ENCODE results near the gene EDAR.

Gene EDAR

GRCh38 chr2:108969856-108970255, 19.2 kb downstream of the EDAR start:
- ChIA-PET CTCF (interaction anchor here (1.5 kb wide), 1 partner anchor 16 kb away, joined by 6 read pairs; no protein-coding TSS in a partner anchor), POLR2A (no interaction called here)
- TF ChIP-seq HDGF (IDR thresholded peaks at IDR 0.05; ENCODE audit: borderline replicate concordance): no peak
- no peak for TF ChIP-seq FOXK2 (IDR thresholded peaks at IDR 0.05)
- no peak for TF ChIP-seq NFRKB (IDR thresholded peaks at IDR 0.05)
- TF ChIP-seq TARDBP (IDR thresholded peaks at IDR 0.05): no peak
- DNase-seq (ENCODE audit: extremely low spot score): no peak

GRCh38 chr2:108968619-108969018, 20.4 kb downstream of the EDAR start:
- peak; percentile 52 for DNase-seq (ENCODE audit: extremely low spot score)
- ChIA-PET CTCF (interaction anchor here (0.5 to 1.5 kb wide), 6 partner anchors 9 to 94 kb away, joined by 3 to 8 read pairs (median 5); no protein-coding TSS in a partner anchor), POLR2A (no interaction called here)
- TF ChIP-seq CTBP1 (IDR thresholded peaks at IDR 0.05; ENCODE audit: borderline replicate concordance) (no peak), NFRKB (IDR thresholded peaks at IDR 0.05) (no peak), FOXM1 (IDR thresholded peaks at IDR 0.05; ENCODE audit: borderline replicate concordance) (no peak), HDGF (IDR thresholded peaks at IDR 0.05; ENCODE audit: borderline replicate concordance) (no peak), ZNF384 (IDR thresholded peaks at IDR 0.05) (no peak), TARDBP (IDR thresholded peaks at IDR 0.05) (no peak), L3MBTL2 (conservative IDR thresholded peaks at IDR 0.05) (no peak), LEF1 (IDR thresholded peaks at IDR 0.05; ENCODE audit: borderline replicate concordance) (no peak), SP1 (IDR thresholded peaks at IDR 0.05) (no peak), ARNT (IDR thresholded peaks at IDR 0.05) (no peak), FOXA1 (IDR thresholded peaks at IDR 0.05) (no peak), FOXK2 (IDR thresholded peaks at IDR 0.05) (no peak)

DNA sequence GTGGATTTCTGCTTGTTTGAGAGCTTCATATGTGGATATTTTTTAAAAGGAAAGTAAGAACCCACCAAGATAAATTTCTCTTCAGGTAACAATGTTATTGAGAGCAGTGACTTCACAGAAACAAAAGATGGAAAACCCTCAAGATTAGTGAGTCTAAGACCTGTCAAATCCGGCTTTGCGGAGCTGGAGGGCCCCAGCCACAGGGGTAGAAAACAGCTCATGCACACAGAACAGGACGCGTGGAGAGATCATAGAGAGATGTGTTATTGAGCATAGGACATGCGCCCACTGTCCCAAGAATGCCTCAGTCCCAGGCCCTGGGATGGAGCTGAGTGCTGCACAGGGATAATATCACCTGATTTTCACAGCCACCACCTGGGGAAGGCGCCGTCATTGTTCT, 21.3 kb downstream of the EDAR start:
- TF ChIP-seq FOXK2 (IDR thresholded peaks at IDR 0.05) (no peak), FOXA1 (IDR thresholded peaks at IDR 0.05) (no peak), BHLHE40 (IDR thresholded peaks at IDR 0.05; ENCODE audit: borderline replicate concordance) (no peak), LEF1 (IDR thresholded peaks at IDR 0.05; ENCODE audit: borderline replicate concordance) (no peak), FOXM1 (IDR thresholded peaks at IDR 0.05; ENCODE audit: borderline replicate concordance) (no peak), ARNT (IDR thresholded peaks at IDR 0.05) (no peak), ELF4 (IDR thresholded peaks at IDR 0.05) (no peak), NFRKB (IDR thresholded peaks at IDR 0.05) (no peak), CTBP1 (IDR thresholded peaks at IDR 0.05; ENCODE audit: borderline replicate concordance) (no peak), ZNF384 (IDR thresholded peaks at IDR 0.05) (no peak), PKNOX1 (IDR thresholded peaks at IDR 0.05) (no peak), HDGF (IDR thresholded peaks at IDR 0.05; ENCODE audit: borderline replicate concordance) (no peak), SP1 (IDR thresholded peaks at IDR 0.05) (no peak), L3MBTL2 (conservative IDR thresholded peaks at IDR 0.05) (no peak)
- DNase-seq (ENCODE audit: extremely low spot score): no peak
- POLR2A ChIA-PET: interaction anchor here (0.8 kb wide), 1 partner anchor 10 kb away, joined by 3 read pairs; no protein-coding TSS in a partner anchor
- CTCF ChIA-PET: interaction anchor here (1.1 to 1.4 kb wide), 2 partner anchors 10 to 40 kb away, joined by 5 to 6 read pairs; no protein-coding TSS in a partner anchor

GRCh38 chr2:108965540-108966289, 23.3 kb downstream of the EDAR start:
- CTCF ChIA-PET: no interaction called here
- TF ChIP-seq SP1 (IDR thresholded peaks at IDR 0.05) (no peak), PKNOX1 (IDR thresholded peaks at IDR 0.05) (peak; percentile 88)
- POLR2A ChIA-PET: no interaction called here
- no peak for DNase-seq (ENCODE audit: extremely low spot score)

- TF ChIP-seq L3MBTL2 (conservative IDR thresholded peaks at IDR 0.05): no peak
- no peak for TF ChIP-seq FOXM1 (IDR thresholded peaks at IDR 0.05; ENCODE audit: borderline replicate concordance)
- TF ChIP-seq TARDBP (IDR thresholded peaks at IDR 0.05): no peak
- no peak for TF ChIP-seq BHLHE40 (IDR thresholded peaks at IDR 0.05; ENCODE audit: borderline replicate concordance)
- POLR2A ChIA-PET: no interaction called here
- CTCF ChIA-PET: interaction anchor here (1.1 kb wide), 1 partner anchor 38 kb away, joined by 3 read pairs; no protein-coding TSS in a partner anchor
- no peak for DNase-seq (ENCODE audit: extremely low spot score)
These were observed 26.0 kb downstream of the EDAR start for GRCh38 chr2:108963057-108963456.

- ChIA-PET POLR2A (no interaction called here), CTCF (no interaction called here)
- DNase-seq (ENCODE audit: extremely low spot score): no peak
- TF ChIP-seq SP1 (IDR thresholded peaks at IDR 0.05): no peak
- no peak for TF ChIP-seq CTBP1 (IDR thresholded peaks at IDR 0.05; ENCODE audit: borderline replicate concordance)
- no peak for TF ChIP-seq ZNF384 (IDR thresholded peaks at IDR 0.05)
- no peak for TF ChIP-seq HDGF (IDR thresholded peaks at IDR 0.05; ENCODE audit: borderline replicate concordance)
- no peak for TF ChIP-seq ARNT (IDR thresholded peaks at IDR 0.05)
- TF ChIP-seq FOXA1 (IDR thresholded peaks at IDR 0.05): no peak
- no peak for TF ChIP-seq FOXK2 (IDR thresholded peaks at IDR 0.05)
- no peak for TF ChIP-seq SUZ12 (IDR thresholded peaks at IDR 0.05)
- no peak for TF ChIP-seq NFRKB (IDR thresholded peaks at IDR 0.05)
- no peak for TF ChIP-seq PKNOX1 (IDR thresholded peaks at IDR 0.05)
- no peak for TF ChIP-seq BHLHE40 (IDR thresholded peaks at IDR 0.05; ENCODE audit: borderline replicate concordance)
- TF ChIP-seq L3MBTL2 (conservative IDR thresholded peaks at IDR 0.05): no peak
- no peak for TF ChIP-seq LEF1 (IDR thresholded peaks at IDR 0.05; ENCODE audit: borderline replicate concordance)
- no peak for TF ChIP-seq ELF4 (IDR thresholded peaks at IDR 0.05)
- TF ChIP-seq TARDBP (IDR thresholded peaks at IDR 0.05): no peak
- no peak for TF ChIP-seq FOXM1 (IDR thresholded peaks at IDR 0.05; ENCODE audit: borderline replicate concordance)
These were observed 27.2 kb downstream of the EDAR start for GRCh38 chr2:108961796-108962195.
